Activated CD4-positive, alpha-beta T cell treated with anti-CD3 and anti-CD28 coated beads, Interleukin-2, Interleukin-4, amounts not matched to agents 100 ng/mL and 50 ng/mL, durations not matched to agents 16 hours and 8 hours (primary cell): ENCODE results near the gene IQUB.
"Not testable (repeated sequence)": the region's sequence is repeated elsewhere in the genome, so short reads cannot be mapped to it uniquely, and the experiment has no call there.

ENCODE experiments used
- DNase-seq: peaks from one replicate; pipeline ENCODE4 v3.0.0-alpha.2; 2020; ENCODE audit warnings: low spot score

IQUB gene

DNA sequence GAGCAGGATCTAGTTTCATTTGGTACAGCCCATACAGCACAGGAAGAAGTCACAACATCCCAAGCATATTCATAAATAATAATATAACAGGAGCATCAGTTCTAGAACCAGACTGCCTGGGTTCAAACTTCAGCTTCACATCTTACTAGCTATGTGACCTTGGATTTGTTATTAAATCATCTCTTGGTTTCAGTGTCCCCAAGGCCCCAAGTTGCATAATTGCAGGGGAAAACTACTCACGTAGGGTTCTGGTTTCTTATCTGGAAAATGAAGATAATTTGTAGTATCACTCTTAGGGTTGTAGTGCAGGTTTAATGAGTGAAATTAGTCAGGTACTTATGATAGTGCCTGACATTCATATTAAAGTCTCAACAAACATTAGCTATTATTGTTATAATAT is 5.5 kb upstream of the IQUB start:
- no peak for DNase-seq

DNA sequence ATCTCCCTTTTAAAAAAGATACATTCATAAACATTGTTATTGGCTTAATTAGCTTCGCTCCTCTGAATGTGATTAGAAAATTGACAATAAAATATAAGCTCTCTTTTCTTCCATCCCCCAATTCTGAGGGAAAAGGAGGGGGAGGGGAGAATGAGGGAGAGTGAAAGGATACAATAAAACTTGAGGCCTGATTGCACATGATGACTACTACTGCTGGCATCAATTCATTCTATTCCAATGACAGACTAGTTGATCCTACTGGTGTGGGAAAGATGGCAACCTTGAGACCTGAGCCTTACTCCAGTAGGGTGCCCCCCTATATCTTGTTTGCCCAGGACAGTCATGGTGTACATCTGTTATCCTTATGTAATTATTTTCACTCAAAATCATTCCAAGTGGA is 4.5 kb upstream of the IQUB start:
- DNase-seq, result no peak

DNA sequence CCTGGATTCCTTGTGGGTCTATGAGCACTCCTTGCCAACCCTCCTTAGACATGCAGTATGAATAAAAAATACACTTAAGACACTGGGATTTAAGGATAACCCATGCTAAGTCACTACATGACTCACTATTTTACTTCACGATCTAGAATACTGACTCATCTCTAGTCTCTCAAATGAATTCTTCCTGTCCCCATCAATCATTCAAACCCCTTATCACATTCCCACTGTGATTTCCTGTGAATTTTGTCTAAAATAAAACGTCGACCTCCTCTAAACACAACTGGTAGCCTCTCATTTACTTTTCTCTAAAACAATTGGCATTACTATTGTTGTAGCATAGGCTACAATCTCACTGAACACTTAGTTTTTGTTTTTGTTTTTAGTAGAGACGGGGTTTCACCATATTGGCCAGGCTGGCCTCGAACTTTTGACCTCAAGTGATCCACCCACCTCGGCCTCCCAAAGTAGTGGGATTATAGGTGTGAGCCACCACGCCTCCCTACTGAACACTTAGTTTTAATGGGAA is 3.9 kb upstream of the IQUB start:
- no peak for DNase-seq

DNA sequence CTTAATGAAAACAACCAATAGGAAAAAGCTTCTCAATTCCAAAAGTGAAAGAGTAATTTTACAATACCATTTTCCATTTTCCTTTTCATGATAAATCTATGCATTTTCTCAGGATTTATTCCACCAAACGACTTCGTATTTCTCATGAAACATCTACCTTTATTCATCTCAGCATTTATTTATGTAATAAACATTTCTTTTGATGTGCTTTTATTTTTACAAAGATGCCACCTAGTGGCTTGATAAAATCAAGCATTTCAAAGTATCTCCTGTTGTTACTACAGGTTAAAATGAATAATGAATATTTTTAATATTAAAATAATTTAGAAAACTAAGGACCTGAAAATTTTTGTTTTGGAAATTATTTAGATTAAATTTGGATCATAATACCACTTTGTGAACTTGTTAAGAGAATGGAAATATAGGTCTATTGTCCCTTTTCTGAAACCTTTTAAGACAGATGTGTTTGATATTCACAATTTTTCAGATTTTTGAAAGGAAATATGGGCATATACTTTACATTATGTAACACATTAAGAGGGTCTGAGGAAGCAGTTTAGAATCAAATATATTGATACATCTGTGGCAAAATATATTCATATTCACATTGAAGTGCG is 2.7 kb upstream of the IQUB start:
- DNase-seq, result no peak

DNA sequence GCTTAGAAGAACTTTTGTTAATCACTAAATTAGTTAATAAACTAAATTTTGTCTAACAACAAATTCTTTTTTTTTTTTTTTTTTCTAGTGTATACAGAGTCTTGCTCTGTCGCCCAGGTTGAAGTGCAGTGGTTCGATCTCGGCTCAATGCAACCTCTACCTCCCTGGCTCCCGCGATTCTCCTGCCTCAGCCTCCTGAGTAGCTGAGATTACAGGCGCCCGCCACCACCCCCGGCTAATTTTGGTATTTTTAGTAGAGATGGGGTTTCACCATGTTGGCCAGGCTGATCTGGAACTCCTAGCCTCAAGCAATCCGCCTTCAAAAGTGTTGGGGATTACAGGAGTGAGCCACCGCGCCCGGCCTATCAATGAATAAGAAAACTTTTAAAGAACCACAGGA is 1.1 kb upstream of the IQUB start:
- no peak for DNase-seq

DNA sequence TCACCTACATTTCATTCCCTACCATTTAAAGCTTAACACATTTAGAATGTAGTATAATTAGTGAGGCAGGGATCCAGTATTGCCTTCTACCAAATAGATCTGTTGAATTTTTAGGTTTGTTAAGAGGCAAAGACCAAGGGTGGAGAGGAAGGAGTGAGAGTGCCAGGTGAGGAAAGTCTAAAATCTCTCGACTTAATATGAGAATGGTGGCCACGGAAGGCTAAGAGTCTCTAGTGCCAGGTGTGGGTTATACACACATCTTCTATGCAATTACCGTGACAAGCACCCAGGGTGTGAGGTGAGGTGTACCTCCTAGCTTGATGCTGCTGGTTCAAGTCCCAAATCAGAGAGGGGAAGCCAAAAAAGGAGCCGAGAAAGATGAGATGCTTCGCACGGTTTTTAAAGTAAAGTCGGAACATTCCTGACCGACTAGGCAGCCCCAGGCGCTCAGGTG is 439 bp downstream of the IQUB start:
- DNase-seq, result no peak

DNA sequence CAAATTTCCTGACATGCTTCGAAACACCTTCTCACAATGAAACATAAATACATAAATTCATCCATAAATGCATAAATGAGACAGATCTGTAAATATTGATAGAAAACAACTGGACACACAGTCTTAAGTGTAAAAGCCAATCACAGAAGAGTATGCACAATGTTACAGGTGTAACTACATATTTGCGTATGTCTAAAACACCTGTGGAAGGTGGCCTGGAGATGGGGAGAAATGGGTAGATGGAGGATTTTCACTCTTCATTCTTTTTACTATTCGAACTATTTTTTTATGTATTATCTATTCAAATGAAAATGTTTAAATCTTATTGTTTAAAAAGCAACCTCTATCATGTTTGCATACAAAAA is 860 bp downstream of the IQUB start:
- no peak for DNase-seq

- peak; percentile 27 for DNase-seq
These were observed 1.4 kb downstream of the IQUB start for GRCh38 chr7:123532788-123533552.

DNA sequence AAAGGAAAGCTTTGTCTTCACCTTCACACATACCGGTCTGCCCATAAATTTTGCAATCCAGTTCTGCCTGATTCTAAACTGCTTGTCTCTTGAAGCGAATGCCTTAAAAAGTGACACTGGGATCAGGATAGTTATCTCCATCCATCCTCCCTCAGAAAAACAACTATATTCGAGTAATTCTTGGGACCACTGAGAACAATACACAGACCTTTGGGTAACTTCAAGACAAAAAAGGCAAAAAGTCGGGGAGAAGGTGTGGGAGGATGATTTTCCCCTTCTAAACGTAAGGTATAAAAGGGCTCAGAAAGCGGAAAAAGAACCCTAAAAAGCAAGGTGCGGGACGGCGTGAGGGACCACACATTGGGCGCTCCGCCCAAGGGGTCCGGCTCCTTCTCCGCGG is 2.1 kb downstream of the IQUB start:
- DNase-seq, result not testable (repeated sequence)

- not testable (repeated sequence) for DNase-seq
These were observed 4.3 kb downstream of the IQUB start for GRCh38 chr7:123530035-123530591.

GRCh38 chr7:123528265-123528664 is 6.1 kb downstream of the IQUB start:
- DNase-seq, result no peak

GRCh38 chr7:123527712-123528225 is 6.6 kb downstream of the IQUB start:
- DNase-seq, result not testable (repeated sequence)

GRCh38 chr7:123526533-123526932 is 7.9 kb downstream of the IQUB start:
- not testable (repeated sequence) for DNase-seq

DNA sequence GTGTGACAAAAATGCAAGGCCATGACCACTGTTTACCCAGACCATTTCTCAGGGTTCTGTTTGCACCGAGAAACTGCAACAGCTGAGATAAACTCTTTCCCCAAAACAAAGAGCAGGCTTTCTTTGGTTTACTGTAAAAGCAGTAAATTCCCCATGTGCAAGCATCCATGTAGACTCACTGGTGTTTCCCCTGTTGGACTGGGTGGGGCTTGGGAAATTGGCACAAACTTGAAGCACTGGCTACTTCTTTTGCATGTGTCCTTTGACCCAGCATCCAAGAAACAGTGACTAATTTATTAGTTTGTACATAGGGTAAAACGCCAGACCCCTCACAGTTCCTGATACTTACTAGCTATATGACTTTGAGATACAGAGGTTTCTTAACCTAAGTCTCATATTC is 12.3 kb downstream of the IQUB start:
- no peak for DNase-seq

DNA sequence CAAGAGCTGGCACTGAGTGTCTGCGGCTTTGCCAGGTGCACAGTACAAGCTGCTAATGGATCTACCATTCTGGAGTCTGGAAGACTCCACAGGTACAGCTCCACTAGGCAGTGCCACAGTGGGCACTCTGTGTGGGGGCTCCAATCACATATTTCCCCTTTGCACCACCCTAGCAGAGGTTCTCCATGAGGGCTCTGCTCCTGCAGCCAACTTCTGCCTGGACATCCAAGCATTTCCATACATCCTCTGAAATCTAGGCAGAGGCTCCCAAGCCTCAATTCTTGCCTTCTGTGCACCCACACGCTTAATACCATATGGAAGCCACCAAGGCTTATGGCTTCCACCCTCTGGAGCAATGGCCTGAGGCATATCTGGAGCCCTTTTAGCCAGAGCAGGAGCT is 29.2 kb downstream of the IQUB start:
- DNase-seq, result no peak

GRCh38 chr7:123502201-123502600 is 32.2 kb downstream of the IQUB start:
- DNase-seq, result no peak

GRCh38 chr7:123500878-123501489 is 33.4 kb downstream of the IQUB start:
- no peak for DNase-seq

DNA sequence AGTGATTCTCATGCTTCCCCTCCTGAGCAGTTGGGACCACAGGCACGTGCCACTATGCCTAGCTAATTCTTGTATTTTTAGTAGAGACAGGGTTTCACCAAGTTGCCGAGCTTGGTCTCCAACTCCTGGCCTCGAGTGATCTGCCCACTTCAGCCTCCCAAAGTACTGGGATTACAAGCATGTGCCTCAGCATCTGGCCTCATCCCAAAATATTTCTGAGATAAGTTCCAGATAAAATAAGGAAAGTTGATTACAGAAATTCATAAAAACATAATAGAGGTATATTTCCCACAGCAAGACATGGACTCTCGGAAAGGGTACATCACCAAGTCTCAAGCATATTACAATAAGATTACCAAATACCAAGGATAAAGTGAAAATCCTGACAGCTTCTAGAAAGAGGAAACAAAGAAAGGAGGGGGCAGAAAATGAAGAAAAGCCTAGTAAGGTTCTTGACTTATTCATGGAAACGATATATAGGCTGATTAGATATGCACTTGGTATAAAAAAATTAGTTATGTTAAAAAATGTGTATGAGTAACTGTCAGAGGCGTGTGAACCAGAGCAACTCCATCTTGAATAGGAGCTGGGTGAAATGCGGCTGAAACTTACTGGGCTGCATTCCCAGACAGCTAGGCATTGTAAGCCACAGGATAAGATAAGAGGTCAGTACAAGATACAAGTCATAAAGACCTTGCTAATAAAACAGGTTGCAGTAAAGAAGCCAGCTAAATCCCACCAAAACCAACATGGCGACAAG is 35.0 kb downstream of the IQUB start:
- DNase-seq, result no peak

DNA sequence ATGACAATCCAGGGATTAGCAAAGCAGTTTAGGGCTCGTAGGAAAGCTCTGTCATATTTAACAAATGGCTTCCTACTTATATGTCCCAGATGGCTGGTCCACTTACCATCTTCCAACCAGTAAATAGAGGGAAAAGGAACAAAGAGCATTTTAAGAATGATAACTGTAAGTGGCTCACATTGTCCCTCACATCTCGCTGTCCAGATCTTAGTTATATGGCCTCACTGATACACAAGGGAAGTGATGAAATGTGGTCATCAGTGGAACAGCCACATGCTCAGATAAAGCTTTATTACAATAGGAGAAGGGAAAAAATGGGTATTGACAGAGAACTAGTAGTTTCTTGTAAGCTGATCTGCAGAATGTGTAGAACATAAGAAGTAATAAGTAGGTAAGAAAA is 35.8 kb downstream of the IQUB start:
- DNase-seq, result no peak

DNA sequence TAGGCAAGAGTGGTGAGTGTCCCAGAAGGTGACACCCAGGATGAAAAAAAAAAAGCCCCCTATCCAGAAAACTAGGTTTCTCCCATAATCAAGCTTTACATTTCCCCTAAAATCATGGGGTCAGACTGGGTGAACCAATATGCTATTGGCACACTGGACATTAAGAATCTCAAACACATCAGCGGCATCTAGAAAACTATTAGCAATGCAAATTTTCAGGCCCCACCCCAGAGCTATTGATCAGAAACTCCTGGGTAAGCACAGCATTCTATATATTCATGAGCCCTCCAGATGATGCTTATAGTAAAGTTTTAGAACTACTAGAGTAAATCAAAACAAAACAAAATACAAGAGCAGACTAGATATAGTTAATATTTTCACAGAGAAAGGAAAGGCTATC is 36.4 kb downstream of the IQUB start:
- DNase-seq, result no peak

- DNase-seq, result peak; percentile 37
These were observed 40.1 kb downstream of the IQUB start for GRCh38 chr7:123494193-123494796.
